Forelimb muscle (tissue), 1 donor: ENCODE data around the gene SLC22A17. TPM values are rescaled to one million over a fixed set of nuclear protein-coding genes. Genes with fewer than 3 reads are reported as not detected.

Experiments used
- DNase-seq: peaks from one replicate; pipeline ENCODE4 v3.0.0-alpha.2; 2013; ENCODE audit warnings: low read depth
- polyA plus RNA-seq: library from polyadenylated mRNA; unstranded; fragments of 120-200 nt; gene quantifications from one replicate; pipeline ENCODE4 v1.2.1, GENCODE V29; 2013; ENCODE audit not compliant: insufficient read length

The SLC22A17 gene
- polyA plus RNA-seq, 1 donor, result 23.3 TPM

DNA sequence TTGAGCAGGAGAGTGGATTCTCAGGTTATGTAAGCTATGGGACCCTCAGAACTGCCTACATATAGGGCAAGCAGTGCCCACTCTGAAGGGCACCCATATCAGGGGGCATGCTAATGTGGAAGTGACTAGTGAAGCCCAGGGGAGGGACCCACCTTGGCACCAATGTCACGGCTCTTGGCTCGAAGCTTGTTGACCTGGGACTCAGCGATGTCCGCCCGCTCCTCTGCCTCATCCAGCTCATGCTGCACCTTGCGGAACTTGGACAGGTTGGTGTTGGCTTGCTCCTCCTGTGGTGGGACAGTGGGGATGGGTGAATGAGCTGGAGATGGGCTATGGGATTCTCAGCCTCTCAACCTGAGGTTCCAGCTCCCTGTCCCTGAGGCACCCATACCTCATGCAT lies 29.6 kb upstream of the SLC22A17 start:
- DNase-seq, result no peak

GRCh38 chr14:23381871-23382270 lies 29.2 kb upstream of the SLC22A17 start:
- DNase-seq, result no peak

DNA sequence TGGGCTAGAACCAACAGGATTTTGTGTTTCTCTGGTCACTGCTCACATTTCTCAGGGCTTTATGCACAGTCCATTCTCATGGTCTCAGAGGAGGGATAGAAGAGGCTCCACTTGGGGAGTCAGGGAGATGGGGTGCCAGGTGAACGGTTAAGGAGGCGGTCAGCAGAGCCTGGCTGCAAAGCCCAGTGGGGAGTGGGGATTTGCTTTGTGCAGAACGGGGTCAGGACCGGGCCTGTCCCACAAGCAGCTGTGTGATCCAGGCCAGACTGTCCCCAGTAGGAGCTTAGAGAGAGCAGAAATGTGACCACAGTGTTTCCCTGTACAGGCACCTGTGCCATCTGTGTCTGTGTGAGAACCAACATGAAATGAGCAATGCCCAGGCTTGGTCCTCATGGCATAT lies 28.3 kb upstream of the SLC22A17 start:
- DNase-seq, result no peak

DNA sequence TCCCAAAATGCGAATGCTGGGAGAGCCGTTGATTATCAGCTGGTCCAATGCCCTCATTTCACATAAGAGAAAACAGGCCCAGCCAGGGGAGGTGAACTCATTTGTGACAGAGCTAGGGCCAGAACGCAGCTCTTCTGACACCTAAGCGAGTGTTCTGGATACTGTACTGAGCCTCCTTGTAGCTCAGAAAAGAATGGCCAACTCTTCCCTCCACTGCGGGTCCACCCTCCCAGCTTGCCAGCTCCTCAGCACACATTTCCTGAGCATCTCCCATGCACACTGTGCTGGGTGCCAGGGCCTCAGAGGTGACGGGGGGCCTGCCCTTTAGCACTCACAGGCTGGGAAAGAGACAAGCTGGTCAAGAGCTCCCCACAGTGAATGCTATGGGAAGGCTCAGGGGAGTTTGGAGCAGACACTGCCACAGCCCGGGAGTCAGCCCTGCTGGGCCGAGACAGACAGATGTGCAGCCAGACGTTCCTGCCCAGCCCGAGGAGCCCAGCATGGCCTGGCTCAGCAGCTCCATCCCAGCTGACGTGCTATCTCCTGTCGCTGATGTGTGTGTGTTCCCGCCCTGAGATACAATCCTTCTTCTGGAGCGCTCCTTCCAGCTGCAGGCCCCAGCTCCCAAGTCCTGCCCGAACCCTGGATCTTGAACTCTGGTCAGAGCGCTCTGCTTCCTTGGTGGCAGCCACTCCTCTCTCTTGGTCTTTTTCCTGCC lies 27.7 kb upstream of the SLC22A17 start:
- DNase-seq, result no peak

GRCh38 chr14:23379366-23380196 lies 26.9 kb upstream of the SLC22A17 start:
- no peak for DNase-seq

DNA sequence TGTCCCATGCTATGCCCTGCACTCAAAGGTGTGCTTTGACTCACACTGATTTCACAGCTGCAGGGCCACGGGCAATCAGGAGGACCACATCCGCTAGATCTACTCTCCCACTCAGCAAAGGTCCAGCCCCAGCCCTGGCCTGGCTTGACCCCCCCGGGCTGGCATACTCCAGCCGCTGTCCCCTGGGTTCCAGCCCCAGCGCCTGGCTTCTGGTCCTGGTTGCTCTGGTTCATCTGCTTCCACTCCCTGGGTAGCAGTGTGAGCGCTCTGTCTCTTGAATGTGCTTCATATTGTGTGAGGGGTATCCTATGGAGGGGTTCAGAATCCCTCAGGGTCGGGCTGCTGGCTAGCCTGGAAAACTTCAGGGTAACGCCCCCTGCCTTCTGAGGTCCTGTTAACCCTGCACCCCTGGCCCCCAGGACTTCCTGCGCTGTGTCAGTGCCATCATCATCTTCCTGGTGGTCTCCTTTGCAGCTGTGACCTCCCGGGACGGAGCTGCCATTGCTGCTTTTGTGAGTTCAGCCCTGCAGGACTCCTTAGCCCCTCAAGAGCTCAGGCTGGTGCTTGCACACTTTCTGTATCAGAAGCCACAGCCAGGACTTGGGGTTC lies 26.0 kb upstream of the SLC22A17 start:
- no peak for DNase-seq

DNA sequence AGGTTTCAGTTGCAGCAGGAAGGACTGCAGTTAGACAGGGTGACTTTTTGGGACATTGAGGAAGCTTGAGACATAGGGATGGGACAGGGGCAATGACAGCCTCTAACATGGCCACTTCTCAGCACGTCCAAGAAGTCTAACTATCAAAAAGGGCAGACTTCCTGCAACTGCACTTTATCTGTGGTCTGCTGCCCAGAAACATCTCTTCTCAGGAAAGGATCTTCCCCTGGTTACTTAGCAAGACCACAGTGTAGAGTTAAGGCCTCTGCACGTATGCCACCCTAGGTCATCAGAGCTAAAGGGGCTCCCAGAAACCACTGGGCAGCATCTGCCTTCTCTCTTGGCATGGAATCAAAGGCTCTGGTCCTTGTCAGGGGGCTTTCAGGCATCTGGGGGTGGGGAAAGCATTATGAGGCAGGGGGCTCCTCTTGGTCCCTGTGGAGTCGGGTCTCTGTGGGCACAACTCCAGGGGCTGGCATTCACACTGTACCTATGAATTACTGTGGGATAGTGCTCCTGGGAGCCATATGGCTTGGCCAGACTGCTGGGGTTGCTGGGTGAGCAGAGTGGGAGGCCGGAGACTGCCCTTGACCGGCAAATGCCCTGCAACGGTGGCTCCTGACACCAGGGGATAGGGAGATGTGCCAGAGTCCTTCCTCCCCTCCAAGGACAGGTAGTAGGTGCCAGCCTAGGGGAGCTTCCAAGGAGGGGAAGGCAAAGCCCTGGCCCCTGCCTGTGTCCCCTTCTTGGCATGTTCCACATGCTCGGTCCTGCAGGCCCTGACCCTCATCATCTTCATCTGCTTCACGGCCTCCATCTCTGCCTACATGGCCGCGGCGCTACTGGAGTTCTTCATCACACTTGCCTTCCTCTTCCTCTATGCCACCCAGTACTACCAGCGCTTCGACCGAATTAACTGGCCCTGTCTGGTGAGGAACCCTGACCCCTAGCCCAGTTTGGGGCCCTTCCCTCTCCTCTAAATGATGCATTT lies 25.2 kb upstream of the SLC22A17 start:
- DNase-seq, result no peak

DNA sequence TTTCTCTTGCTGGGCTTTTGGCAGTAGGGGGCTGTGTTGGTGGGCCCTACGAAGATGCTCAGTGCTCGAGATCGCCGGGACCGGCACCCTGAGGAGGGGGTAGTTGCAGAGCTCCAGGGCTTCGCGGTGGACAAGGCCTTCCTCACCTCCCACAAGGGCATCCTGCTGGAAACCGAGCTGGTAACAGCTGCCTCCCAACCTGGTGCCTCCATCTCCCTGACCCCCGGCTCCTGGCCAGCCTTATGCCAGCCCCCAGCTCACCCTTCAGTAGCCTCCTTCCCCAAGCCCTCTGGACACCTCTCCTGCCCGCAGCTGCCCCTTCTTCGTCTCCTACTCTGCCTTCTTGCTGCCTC lies 24.5 kb upstream of the SLC22A17 start:
- DNase-seq, result no peak

DNA sequence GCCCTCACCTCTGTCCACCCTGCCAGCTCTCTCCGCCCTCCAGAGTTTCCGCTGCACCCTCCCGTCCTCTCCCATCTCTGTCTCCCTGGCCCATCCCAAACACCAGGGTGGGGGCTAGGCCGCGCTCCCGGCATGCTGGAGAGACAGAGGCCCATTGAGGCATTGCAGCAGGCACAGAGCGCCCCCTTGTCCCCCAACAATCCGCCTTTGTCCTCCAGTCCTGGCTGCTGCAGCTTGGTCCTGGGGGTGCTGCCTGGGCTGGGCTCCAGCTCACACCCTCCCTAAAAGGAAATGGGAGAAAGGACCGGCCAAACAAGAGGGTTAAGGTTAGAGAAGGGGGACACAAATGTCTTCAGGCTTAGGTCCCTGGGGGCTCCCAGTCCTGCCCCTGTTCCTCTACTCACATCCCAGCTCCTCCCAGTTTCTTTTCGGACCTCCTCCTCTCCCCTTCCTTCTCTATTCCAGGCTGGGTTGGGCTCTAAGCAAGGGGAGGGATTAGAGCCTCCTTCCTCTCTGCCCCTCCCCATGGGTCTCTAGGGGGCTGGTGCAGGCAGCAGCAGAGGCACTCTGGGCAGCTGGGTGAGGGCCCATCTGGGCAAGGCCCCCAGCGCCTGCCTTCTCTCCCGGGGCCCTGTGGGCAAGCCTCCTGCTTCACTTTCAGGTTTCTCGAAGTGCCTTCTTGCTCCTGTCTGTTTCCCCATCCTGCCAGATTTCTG lies 24.0 kb upstream of the SLC22A17 start, which contains the start of gene CMTM5:
Gene CMTM5, plus strand, starts transcription at position 565 of the 716 bp plus-strand sequence. CDS start 206 bp downstream, outside the sequence.
- no peak for DNase-seq

DNA sequence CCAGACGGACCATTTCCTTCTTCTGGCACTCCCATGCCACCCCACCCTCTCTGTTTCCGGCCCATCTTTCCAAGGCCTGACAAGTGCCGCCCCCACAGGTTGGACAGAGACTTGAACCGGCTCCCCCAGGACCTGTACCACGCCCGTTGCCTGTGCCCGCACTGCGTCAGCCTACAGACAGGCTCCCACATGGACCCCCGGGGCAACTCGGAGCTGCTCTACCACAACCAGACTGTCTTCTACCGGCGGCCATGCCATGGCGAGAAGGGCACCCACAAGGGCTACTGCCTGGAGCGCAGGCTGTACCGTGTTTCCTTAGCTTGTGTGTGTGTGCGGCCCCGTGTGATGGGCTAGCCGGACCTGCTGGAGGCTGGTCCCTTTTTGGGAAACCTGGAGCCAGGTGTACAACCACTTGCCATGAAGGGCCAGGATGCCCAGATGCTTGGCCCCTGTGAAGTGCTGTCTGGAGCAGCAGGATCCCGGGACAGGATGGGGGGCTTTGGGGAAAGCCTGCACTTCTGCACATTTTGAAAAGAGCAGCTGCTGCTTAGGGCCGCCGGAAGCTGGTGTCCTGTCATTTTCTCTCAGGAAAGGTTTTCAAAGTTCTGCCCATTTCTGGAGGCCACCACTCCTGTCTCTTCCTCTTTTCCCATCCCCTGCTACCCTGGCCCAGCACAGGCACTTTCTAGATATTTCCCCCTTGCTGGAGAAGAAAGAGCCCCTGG lies 23.0 kb upstream of the SLC22A17 start:
- DNase-seq, result no peak

- no peak for DNase-seq
Observed at GRCh38 chr14:23373041-23373440, 20.4 kb upstream of the SLC22A17 start.

DNA sequence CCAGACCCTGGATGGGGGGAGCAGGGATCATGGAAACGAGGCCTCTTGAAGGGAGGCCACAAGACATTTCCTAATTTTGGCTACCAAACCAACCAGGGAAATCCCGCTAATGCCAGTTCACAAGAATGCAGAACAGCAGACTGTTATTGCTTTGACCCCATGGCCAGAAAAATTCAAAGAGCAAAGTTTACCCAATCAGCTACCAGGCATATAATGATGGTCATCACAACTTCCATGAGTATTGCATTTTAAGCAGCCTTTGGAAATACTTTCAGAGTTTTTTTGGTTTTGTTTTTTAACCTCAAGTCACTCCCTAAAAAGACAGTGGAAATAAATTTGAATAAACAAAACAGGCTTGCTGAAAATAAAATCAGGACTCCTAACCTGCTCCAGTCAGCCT lies 19.8 kb upstream of the SLC22A17 start, which contains the start of gene IL25:
Gene IL25, plus strand, starts transcription at position 301 of the 400 bp plus-strand sequence.
- DNase-seq, result no peak

DNA sequence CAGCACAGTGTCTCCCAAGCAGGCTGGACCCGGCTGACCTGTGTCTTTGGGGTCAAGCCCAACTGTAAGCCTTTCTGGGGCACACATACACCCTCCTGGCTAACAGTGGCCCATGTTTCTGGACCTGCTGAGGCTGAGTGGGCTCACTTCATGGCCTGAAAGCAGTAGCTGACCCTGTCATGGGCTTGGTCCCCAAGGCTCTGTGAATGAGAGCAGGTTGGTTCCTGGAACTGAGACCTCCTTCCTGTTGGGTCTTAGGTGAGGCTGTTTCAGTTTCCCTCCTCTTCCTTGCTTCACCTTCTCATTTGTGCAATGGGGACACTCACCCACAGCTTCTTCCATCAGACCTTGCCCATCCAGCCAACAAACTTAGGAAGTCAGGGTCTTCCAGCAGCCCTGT lies 19.2 kb upstream of the SLC22A17 start:
- DNase-seq, result no peak

DNA sequence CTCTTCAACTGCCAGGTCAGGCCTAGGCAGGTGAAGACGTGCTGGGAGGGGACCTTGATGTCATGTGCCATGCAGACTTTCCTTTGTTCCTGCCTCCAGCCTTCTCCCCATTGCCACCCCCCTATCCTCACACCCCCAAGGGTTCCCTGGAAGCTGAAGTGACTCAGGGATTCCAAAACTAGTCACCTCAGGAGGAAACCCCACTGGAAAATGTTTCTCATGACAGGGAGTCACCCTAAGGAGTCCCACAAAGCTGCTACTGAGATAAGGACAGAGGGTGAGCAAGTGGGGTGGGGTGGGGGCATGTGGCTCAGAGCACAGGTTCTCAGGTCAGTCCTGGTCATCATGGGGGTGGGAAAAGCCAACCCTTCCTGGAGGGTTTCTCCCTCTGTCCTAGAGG lies 17.5 kb upstream of the SLC22A17 start:
- no peak for DNase-seq

DNA sequence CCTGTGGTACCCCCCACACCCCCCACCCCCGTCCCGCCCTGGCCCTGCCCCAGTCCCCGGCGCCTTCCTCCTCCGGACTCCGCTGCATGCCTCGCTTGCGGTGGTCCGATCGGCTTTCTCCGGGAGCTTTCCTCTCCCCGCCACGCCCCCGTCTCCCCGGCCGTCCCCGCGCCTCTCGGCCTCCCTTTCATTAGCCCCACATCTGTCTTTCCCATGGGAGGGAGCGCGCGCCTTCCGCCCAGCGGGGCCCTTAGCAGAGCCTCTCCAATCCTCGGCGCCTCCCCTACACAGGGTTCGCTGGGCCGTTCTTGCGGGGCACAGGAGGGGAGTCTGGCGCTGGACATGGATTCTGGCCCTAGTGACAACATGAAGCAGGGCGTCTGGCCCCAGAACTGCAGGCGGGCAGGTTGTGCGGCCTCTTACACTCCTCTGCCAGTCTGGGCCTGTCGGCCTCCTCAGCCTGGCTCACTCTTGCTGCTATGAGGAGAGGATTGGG lies 13.8 kb upstream of the SLC22A17 start:
- DNase-seq, result no peak

DNA sequence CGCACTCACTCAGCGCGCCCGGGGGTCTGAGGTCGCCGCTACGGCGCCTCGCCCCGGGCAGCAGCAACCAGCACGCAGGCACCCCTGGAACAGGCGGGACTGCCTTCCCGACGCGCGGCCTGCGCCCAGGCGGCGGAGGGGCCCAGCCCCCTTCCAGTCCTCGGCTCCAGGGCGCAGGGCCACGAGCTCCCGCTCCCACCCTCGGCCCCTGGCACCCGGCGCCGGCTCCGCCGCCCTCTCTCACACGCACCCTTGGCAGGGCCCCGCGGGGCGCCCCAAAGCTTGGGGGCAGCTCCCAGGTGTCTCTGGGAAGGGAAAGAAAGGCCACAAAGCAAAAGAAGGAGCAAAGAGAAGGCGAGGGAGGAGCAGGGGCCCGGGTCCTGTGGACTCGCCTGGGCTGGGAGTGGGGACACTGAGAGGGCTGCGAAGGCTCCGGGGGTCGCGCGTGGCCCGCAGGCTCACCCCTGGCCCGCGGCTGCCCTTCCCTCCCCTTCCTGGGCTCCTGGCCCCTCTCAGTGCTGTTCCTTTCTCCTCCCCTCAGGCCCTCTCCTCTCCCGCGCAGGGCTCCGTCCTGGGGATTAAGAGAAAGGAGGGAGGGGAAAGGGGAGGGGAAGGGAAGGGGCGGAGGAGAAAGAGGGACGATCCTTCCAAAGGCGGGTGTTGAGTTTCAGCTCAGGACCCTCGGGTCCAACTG lies 13.2 kb upstream of the SLC22A17 start:
- DNase-seq, result peak; percentile 70

- DNase-seq, result no peak
Observed at GRCh38 chr14:23365036-23365731, 12.5 kb upstream of the SLC22A17 start, which contains the start of gene EFS. EFS (minus strand) TSS chr14:23365172; CDS start chr14:23365025, 147 bp downstream.
